Stimulated activated CD8-positive, alpha-beta memory T cell treated with anti-CD3 and anti-CD28 coated beads, Interleukin-12 subunit alpha, Interleukin-12 subunit beta, amount 100 ng/mL, for 24 hours (primary cell): Measurements from ENCODE around the gene KCNA5.

Experiments used
- DNase-seq: peaks from one replicate; pipeline ENCODE4 v3.0.0-alpha.2; 2020; ENCODE audit errors: extremely low read depth

KCNA5 gene

DNA sequence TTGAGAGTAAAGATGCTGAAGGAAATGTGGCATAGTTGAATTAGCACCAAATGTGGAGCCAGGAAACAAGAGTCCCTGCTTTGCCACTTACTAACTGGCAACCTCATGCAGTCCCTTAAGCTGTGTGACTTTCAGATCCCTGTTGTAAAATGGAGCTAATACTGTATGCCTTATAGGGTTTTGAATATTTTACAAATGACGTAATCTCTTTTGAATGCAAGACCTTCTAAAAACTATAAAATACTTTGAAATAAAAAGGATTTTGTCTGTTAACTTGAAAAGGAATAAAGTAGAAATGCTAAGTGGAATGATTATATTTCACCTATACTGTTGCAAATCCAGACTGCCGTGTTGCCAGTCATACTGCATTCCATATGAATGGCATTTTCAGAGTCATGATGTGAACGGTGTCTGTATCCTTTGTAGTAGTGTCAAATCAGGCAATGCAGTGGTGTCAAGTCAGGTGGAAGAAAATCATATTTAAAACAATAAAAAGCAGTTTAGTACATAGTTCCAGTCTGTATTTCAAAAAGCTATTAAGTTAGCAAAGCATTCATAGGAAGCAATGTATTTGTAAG lies 21.3 kb downstream of the KCNA5 start:
- no peak for DNase-seq

DNA sequence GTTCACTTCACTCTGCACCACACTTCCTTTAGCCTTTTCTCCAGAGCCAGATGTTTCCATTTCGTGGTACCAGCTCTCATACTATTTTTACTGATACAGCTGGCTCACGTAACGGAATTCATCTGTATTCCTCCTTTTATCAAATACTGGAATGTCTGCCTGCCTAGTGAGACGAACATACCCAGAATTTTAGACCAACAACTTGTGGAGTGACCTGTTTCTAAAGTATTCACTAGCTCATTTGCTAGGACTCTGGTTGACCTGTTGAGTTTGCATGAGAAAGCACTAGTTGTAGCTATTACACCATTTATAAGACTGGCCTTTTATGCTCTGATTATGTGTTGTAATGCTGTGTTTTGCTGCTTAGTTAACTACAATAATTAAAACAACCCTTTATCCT lies 22.6 kb downstream of the KCNA5 start:
- DNase-seq, result no peak

DNA sequence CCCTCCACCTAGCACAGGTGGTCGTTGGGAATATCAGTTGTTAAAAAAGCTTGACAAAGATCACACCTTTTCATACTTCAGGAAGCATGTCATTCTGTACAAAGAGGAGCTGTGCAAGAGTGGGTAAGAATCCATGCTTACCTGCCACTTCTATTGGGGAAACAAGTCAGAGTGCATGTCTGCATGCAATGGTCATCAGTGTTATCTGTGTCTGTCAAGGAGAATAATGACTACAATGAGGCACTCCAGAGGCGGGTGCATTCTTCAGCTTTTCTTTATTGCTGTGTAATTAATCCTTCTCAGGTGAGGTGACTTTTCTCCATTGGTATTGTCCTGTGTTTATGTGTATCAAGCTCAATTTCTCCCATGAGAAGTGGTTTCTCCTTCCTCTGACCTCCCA lies 24.4 kb downstream of the KCNA5 start:
- no peak for DNase-seq

DNA sequence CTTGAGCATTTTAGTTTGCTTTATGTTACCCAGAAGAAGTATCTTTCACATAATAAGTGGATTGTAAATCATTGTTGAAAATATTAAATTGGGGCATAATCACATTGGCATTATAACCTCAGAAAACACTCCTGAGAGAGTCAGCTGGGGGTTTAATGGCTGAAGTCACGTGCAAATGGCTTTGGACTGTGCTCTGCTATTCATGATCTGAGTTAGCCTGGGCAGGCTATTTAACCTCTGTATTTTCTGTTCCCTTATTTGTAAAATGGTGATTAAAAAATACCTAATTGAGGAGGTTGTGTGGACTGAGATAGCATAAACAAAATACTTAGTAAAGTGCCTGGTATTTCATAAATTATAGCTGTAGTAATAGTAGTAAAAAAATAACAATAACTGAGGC lies 24.9 kb downstream of the KCNA5 start:
- no peak for DNase-seq

DNA sequence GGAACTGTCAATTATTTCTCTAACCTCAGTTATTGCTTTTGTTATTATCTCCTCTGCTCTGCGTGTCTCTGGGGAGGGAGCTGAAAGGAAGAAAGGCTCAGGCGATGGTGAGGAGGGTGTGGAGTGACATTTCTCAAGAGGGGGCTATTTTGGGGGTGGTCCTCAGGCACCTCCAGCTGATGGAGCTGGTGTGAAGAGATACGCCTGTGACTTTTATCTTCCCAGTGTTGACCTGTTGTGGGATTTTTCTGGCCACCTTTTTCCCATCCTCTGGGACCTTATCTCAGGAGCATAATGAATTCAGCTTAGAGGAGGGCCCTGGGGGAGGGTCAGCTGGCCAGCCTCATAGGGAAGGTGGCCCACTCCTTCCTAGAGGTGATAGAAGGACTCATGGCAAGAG lies 26.4 kb downstream of the KCNA5 start:
- no peak for DNase-seq

DNA sequence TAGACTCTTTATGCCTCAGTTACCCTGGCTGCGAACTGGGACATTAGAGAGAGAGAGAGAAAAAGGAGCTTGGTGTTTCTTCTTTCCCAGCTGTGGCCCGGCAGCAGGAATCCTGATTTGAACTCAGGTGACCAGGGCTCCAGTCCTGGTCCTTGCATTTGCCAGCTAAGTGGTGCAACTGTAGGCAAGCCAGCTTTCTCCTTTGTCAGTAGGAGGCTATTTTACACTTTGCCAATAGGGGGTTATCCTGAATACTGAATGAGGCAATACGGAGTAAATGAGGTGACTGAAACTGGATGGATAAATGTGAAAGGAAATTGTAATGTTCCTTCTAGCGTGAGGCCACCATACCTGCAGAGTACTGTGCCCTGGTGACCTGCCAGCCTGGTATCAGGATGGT lies 27.8 kb downstream of the KCNA5 start:
- no peak for DNase-seq

DNA sequence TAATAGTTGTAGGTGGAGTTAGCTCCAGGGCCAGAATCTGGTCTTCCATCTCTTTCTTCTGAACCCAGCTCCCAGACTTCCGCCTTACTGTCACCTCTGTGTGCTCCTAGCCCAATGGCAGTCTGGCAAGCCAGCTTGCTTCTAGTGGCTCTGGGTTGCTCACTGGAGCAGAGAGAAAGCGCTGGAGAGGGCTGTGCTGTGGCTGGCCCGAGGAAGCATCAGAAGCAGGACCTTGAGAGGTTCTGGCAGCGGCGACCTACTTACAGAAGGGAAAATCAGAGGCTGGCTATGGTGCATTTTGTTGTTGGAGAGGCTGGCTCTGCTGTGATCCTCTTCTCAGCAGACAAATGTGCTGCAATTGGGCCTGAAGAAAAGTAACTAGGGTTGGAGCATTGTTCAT lies 28.6 kb downstream of the KCNA5 start:
- no peak for DNase-seq

DNA sequence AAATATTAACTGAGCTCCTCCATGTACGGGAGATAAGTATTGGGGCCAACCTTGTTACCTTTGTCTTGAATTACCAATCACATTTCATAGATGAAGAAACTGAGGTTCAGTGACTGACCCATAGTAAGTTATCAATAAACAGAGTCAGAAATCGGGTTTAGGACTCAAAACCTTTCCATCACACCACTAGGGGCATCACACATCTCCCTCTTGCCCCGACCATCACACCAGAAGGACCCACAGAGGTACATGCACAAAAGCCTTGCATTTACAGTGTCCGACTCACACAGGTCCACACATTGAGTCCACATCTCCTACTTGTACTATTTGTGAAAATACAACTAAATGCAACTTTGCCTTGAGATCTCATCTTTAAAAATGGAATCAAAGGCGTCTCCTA lies 29.4 kb downstream of the KCNA5 start:
- DNase-seq, result no peak

DNA sequence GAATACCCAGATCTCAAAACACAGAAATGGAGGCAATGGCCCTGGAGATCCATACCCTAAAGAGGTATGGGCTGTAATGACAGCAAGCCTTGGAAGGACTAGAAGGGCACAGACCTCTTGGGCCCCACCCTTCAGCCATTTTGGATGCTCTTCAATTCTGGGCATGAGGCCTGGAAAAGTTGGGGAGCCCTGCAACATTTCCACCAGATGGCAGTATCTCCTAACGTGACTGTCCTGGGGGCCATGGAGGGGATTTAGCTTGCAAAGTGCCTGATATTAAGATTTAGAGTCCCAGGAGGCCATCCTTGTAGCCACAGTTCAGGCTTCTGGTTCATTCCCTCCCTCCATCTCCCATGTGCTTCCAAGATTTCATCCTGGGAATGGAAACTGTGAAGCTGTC lies 30.2 kb downstream of the KCNA5 start:
- no peak for DNase-seq

DNA sequence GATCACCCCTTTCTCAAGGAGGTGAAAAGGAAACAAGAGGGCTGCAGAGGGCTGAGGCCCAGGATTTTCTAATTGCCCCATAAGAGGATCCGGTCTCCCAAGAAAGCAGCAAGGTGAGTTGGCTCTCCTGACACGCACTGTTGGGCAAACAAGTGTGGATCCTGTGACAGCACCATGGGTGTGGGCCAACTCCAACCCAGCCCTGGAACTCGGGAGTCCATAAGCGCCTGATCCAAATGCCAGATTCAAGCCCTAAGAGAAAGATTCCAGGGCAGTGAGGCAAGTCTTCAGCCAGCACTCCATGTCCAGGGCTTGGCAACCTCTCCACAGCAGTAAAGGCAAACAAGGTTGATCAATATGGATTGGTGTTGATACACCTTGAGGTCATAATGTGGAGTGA lies 33.1 kb downstream of the KCNA5 start:
- DNase-seq, result no peak

DNA sequence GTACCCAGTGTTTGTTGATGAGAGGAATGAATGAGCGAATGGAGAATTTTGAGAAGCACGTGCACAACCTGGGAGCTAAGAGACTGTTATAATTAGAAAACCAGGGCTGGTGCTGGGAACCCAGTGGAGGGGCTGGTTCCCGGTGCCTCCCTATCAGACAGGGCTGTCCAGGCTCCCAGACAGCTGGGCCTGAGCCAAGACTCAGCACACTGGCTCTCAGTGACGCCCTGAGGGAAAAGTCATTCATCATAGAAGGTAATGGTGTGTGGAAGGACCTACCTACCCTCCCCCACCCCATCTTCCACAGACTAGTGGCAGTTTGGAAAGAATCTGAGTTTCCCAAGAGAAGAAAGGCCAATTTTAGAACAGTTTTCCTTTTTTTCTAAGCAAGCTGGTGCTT lies 34.7 kb downstream of the KCNA5 start:
- DNase-seq, result no peak

DNA sequence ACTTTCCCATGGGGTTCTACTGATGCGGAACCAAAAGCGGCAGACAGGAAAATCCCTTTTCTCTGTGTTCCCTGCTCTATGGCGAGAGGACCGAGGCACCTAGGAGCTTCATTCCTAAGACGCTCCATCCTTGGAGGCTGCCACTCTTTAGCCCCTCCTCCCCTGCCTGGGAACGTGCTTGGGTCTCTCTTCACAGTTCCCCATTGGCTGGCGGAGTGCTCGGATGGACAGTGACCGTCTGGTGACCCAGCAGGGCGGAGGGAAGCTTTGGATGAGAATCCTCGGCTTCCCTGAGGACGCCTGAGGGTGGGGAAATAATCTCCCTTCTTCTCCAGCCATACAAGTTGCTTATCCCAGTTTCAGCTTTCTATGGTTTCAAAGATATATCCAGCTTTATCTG lies 37.3 kb downstream of the KCNA5 start:
- DNase-seq, result no peak

DNA sequence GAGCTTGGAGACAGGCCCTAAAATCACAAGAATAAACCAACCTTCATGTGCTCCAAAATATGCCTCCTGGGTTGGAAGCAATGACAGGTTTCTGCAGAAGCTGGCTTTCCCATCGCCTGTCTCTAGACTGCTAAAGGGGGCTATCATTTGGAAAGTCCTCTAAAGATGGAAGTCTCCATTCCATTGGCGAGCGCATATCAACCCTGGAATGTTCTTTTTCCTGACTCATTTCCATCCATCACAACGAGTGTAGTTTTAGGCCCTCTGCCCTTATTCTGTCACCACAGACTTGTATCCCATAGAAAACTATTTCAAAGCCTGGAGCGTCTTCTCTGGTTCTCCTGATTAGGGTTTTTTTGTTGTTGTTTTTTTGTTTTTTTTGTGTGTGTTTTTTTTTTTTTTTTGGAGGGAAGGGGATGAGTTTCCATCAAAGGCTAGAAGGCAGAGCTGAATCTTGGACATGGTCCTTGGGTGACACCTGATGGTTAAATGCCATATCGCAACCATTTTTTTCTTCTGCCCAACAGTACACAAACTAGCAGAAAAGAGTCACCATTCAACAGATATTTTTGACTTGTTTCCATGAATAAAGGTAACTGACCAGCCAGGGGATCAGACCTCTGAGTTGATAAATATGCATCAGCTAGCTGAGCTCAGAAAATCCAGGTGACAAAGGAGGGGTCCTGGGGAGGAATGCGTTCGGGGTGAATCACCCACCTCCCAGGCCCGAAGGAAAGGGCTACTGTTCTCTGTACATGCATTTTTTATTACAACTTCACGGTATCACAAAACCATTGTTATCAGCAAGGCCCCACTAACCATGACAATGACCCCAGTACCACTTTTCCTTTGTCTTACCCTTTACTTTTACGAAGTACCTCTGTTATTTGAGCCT lies 40.5 kb downstream of the KCNA5 start:
- DNase-seq, result no peak

DNA sequence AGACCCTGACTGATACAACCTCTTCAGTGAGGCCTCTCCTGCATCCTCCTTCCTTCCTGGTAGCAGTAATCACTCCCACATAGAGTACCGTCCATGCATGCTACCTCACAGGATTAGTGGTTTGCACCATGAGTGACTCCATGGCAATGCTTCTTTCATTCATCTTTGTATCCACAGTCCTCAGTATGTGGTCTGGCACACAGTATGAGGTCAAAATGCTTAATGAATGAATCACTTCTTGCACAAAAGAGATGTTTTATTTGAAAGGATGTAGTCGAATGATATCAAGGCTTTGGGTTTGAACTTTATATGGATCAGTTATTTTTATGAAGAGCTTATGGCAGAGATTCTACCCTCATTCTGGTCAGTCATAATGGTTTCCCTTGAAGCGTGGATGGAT lies 42.2 kb downstream of the KCNA5 start:
- DNase-seq, result no peak

DNA sequence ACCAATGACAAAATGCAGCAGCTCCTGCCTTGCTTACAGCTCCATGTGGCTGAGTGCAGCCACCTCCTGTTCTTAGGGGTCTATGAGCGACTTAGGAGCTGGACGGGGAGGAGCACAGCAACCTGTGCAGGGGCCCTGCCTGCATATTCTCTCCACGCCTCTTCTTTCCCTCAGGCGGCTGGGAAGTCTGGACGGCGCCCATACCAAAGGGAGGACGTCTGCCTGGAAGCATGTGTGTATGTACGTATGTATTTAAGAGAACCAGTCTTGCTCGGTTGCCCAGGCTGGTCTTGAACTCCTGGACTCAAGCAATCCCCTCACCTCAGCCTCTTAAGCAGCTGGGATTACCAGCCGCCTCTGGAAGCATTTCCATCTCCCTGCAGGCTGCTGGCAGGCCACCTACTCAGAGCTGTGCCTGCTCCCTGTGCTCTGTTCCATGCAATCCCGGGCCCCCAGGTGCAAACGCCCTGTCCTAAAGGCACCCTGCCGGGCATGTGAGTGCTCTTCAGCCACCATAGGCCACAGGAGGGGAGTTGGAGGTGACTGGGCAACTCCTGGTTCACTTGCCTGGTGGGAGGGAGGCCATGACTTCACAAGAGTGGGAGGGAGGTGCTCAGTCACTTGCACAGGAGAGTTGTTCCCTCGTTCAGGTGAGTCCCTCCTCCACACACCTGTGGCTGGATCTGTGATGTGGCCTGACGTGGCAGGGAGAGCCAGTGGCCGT lies 44.3 kb downstream of the KCNA5 start:
- DNase-seq, result no peak

DNA sequence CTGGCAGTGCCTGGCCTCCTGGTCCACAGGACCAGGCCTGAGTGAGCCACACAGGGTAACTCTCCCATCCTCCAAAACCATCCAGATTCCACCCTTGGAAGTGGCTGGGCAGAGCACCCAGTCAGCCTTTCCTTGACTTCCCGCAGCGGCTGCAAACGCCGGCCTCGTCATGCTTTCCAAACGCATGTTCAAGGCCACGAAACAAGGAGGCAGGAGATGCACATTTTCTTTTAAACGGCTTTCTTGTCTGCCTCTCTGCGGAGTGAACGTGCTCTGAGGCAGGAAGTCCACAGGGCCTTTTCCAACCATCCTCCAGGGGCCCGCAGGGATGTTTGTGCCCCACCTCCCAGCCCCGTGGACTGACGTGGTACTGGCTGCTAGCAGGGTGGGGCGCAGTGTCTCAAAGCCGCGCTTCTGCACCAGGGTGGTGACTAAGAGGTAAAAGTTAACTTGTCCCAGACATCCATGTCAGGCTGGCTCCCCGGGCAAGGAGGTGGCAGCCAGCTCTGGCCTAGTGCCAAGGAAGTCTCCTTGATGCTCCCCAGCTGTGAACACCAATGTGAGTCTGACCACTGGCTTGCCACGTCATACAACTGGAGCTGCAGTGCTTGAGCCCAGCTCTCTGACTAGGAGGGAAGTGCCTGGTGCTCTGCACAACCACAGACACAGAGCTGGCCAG lies 45.0 kb downstream of the KCNA5 start:
- DNase-seq, result no peak

DNA sequence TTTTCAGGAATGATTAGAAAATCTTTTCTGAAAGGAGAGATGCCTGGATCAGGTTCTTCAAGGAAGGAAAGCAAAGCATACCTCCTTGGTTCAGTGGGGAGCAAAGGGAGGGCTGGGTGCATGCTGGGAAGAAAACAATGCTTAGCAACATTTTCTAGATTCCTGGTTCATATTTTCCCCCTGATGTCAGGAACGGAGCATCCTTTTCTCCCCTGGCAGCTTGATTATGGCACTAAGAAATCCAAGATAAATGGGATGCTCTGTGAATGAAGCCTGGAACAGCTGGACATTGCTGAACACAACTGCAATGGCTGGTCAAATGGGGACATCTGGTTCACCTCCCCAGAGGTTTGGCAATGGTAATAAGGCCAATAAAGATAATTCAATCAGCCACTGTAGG lies 50.9 kb downstream of the KCNA5 start:
- DNase-seq, result no peak

DNA sequence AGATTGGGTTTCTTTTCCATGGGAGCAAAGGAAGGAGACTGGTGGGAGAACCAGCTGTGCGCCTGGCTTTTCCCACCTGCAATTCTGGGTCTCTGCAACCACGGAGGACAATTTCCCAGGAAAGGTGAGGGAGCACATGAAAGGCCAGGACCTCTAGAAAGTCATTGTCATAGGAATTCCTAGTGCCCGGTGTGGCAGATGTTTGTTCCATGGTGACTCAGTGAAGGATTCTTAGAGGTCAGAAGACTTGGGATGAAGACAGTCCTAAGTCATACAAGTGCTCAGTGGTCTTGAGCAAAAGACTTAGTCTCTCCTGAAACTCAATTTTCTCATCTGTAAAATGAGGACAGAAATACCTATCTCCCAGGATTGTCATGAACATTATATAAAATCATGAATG lies 51.3 kb downstream of the KCNA5 start:
- no peak for DNase-seq
